ENCODE results near the gene PRR22.
"Not testable (repeated sequence)": the region's sequence is repeated elsewhere in the genome, so short reads cannot be mapped to it uniquely, and the experiment has no call there.

DNA sequence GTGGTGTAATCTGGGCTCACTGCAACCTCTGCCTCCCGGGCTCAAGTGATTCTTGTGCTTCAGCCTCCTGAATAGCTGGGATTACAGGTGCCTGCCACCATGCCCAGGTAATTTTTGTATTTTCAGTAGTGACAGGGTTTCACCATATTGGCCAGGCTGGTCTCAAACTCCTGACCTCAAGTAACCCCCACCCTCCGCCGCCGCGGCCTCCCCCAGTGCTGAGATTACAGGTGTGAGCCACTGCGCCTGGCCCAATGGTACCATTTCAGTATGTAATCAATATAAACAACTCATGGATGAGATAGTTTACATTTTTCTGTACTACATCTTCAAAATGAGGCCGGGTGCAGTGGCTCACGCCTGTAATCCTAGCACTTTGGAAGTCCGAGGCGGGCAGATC lies 39.5 kb downstream of the PRR22 start:
- not testable (repeated sequence) for TF ChIP-seq POLR2AphosphoS5 (IDR thresholded peaks at IDR 0.05; ENCODE audit: low read depth, low read length); POLR2A (IDR thresholded peaks at IDR 0.05; ENCODE audit: low read depth, low read length); TAF1 (IDR thresholded peaks at IDR 0.05; ENCODE audit: low read depth, low read length); SPI1 (IDR thresholded peaks at IDR 0.05; ENCODE audit: low read depth, low read length); POU2F2 (IDR thresholded peaks at IDR 0.05; ENCODE audit: low read depth, low read length); PAX5 (IDR thresholded peaks at IDR 0.05; ENCODE audit: insufficient read depth, low read length, severe bottlenecking)

Measured in GM12891 (cell line).